Effector memory CD8-positive, alpha-beta T cell (primary cell): ENCODE measurements around the gene PCDHGB1.

Experiments
- ATAC-seq: fragments of 150-1000 bp; cut with Tn5 transposase; replicated peaks from 2 replicates; pipeline ENCODE4 v1.10.0; 2021; ENCODE audit warnings: mild to moderate bottlenecking, moderate library complexity
- DNase-seq, 3 experiments: peaks; one replicate each; pipeline ENCODE4 v3.0.0; 2021
- H3K27ac Mint-ChIP-seq, 2 donors: one replicate each; pipeline ENCODE4 v1.8.0; 2022; ENCODE audit warnings: mild to moderate bottlenecking in 2 of 2, mixed read lengths in 2 of 2, moderate library complexity in 2 of 2
- H3K27me3 Mint-ChIP-seq, 2 donors: one replicate each; pipeline ENCODE4 v1.8.0; 2022; ENCODE audit warnings: mixed read lengths in 2 of 2
- H3K36me3 Mint-ChIP-seq: one replicate; pipeline ENCODE4 v1.8.0; 2022; ENCODE audit warnings: mild to moderate bottlenecking, moderate library complexity, mixed read lengths; ENCODE audit not compliant: insufficient read depth
- H3K4me1 Mint-ChIP-seq, 2 donors: one replicate each; pipeline ENCODE4 v1.8.0; 2022; ENCODE audit warnings: low read depth in 2 of 2, mixed read lengths in 2 of 2
- H3K4me3 Mint-ChIP-seq, 2 donors: one replicate each; pipeline ENCODE4 v1.8.0; 2022; ENCODE audit warnings: mild to moderate bottlenecking in 2 of 2, mixed read lengths in 2 of 2, moderate library complexity in 2 of 2
- H3K9me3 Mint-ChIP-seq, 2 donors: one replicate each; pipeline ENCODE4 v1.8.0; 2022; ENCODE audit warnings: mixed read lengths in 2 of 2

PCDHGB1 gene

GRCh38 chr5:141398608-141399007, 48.7 kb downstream of the PCDHGB1 start:
- no peak overlapping the region for H3K4me3 Mint-ChIP-seq
- DNase-seq (no peak), ATAC-seq (no peak)
- peaks cover 48 to 77% of the 10 kb centered on the region in 2 donors for H3K27me3 Mint-ChIP-seq
- H3K27ac Mint-ChIP-seq: no peak overlapping the region
- H3K9me3 Mint-ChIP-seq: peaks cover 7% of the 10 kb centered on the region in 2 donors
- peaks cover 8% of the 10 kb centered on the region for H3K36me3 Mint-ChIP-seq
- H3K4me1 Mint-ChIP-seq: peaks cover 0 to 3% of the 10 kb centered on the region in 2 donors

GRCh38 chr5:141399555-141400258, 49.8 kb downstream of the PCDHGB1 start:
- Mint-ChIP-seq H3K9me3 (peaks cover 0 to 5% of the 10 kb centered on the region in 2 donors), H3K27ac (no peak overlapping the region), H3K4me3 (no peak overlapping the region), H3K36me3 (peaks cover 4% of the 10 kb centered on the region), H3K27me3 (peaks cover 50 to 77% of the 10 kb centered on the region in 2 donors), H3K4me1 (peaks cover 0 to 3% of the 10 kb centered on the region in 2 donors)
- ATAC-seq (no peak), DNase-seq (no peak)
